GM08714 (cell line): ENCODE results near the gene KIAA1217.
"Not testable (repeated sequence)": the region's sequence is repeated elsewhere in the genome, so short reads cannot be mapped to it uniquely, and the experiment has no call there.

ENCODE experiments used
- H3K4me3 ChIP-seq: fragments of 200-500 bp; sonication (Bioruptor generic); 2 replicates; pipeline ENCODE4 v1.5.1; 2014; ENCODE audit warnings: mild to moderate bottlenecking, low read length, inconsistent platforms
- ZNF274 ChIP-seq: IDR thresholded peaks from 2 replicates; pipeline ENCODE4 v1.6.1; 2012; ENCODE audit warnings: mild to moderate bottlenecking, low read depth, low read length

KIAA1217 gene

DNA sequence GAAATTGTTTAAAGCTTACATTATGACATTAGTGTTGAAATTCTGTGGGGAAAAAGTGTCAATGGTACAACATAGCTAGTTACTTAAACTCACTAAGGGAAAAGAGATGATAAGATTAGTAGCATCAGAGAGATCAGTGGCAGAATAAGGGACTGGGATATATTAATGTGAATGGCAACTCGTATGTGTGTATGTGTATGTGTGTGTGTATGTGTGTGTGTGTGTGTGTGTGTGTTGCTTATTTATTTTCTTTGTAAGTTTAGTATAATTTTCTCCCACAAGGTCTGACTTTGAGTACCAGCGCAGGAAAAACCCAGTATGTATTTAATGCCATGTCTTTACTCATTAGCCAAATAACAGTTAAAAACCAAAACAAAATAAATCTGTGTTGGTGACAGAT, 258.7 kb downstream of the KIAA1217 start:
- no peak for TF ChIP-seq ZNF274
- H3K4me3 ChIP-seq, result no peak overlapping the region

DNA sequence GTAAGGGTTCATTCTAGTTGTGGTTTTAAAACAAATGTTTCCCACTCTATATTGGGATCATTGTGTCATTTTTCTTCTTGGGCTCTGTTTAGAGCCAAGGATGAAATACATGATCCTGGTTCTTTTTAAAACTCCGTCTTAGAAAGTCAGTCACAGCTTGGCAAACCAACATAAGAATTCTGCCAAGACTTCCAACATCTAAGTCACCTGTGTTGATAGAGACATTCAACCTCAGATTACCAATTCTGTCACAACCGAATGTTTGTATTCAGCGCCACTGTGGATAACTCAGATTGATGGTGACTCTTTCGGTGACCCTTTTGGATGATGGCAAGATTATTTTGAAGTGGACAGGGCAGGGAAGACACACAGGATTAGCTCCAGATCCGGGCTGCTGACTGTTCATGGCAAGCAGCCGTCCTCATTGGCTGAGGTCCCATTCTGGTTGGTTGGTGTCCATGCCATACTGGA, 259.4 kb downstream of the KIAA1217 start:
- no peak overlapping the region for H3K4me3 ChIP-seq
- no peak for TF ChIP-seq ZNF274

DNA sequence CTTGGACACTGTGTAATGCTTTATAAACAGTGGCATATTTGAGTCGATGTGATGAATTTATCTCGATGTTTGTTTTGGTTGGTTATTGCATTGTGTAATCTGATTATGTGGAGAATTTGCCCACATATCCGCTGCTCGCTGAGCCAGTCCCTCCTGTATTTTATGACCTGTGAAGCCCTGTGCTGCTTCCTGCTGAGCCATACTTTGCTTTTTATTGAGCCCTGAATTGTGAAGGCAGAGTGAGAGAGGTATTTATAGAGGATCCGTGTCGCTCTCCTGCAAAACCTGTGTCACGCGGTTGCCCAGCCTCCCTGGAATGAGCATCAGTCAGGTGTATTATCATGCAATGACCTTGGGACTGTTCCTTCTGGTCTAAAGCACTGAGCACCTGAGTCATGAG, 261.1 kb downstream of the KIAA1217 start:
- no peak for TF ChIP-seq ZNF274
- H3K4me3 ChIP-seq, result no peak overlapping the region

- no peak for TF ChIP-seq ZNF274
- H3K4me3 ChIP-seq, result no peak overlapping the region
Observed at GRCh38 chr10:24475598-24475997, 266.7 kb downstream of the KIAA1217 start.

GRCh38 chr10:24476913-24477701, 268.2 kb downstream of the KIAA1217 start:
- H3K4me3 ChIP-seq, result no peak overlapping the region
- no peak for TF ChIP-seq ZNF274

GRCh38 chr10:24477915-24478314, 269.0 kb downstream of the KIAA1217 start:
- no peak for TF ChIP-seq ZNF274
- H3K4me3 ChIP-seq, result no peak overlapping the region

DNA sequence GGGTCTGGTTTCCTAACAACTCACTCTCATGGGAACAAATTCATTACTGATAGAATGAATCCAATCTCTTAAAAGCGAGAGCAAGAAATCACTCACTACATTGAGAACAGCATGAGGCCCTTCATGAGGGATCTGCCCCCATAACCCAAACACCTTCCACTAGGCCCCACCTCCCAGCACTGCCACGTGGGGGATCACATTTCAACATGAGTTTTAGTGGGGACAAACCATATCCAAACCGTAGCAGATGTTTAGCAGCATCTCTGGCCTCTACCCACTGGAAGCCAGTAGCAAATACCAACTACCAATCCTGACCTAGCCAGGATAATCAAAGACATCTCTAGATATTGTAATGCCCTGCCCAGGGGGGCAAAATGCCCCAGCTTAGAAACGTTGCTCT, 270.9 kb downstream of the KIAA1217 start:
- H3K4me3 ChIP-seq, result no peak overlapping the region
- no peak for TF ChIP-seq ZNF274

DNA sequence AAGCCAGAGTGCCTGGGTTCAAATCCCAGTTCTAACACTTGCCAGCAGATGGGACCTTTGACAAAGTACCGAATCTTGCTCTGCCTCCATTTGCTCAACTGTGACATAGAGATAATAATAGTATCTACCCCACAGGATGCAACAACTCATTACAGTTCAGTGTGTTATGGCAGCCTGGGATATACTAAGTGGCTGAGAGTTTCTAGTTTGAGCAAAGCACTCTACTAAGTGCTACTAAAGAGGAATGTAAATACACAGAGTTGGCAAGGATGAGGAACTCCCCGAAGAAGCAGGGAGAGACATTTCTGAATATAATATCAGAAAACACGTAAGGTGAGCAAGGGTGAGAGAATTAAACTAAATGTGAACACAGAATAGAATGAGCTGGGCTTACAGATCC, 271.5 kb downstream of the KIAA1217 start:
- no peak for TF ChIP-seq ZNF274
- H3K4me3 ChIP-seq, result no peak overlapping the region

DNA sequence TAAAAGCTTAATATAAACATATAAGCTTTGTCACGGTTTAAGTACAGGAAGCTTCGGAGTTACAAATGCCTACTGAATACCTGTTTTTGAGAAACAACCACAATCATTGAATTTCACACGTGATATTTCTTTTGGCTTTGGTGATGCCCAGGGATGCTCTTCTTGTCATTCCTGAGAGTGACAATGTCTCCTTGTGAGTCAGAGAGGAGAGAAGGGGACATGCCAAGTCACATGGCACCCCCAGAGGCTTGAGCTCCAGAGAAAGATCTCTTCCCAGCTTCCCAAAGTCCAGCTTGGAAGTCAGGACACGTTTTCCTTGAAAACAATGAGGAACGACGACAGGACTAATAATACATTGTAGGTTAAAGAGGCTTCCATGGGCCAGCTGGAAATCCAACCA, 272.3 kb downstream of the KIAA1217 start:
- TF ChIP-seq ZNF274, result no peak
- no peak overlapping the region for H3K4me3 ChIP-seq

GRCh38 chr10:24482713-24483112, 273.8 kb downstream of the KIAA1217 start:
- H3K4me3 ChIP-seq, result not testable (repeated sequence)

- TF ChIP-seq ZNF274, result no peak
- H3K4me3 ChIP-seq, result no peak overlapping the region
Observed at GRCh38 chr10:24483701-24484100, 274.8 kb downstream of the KIAA1217 start.

DNA sequence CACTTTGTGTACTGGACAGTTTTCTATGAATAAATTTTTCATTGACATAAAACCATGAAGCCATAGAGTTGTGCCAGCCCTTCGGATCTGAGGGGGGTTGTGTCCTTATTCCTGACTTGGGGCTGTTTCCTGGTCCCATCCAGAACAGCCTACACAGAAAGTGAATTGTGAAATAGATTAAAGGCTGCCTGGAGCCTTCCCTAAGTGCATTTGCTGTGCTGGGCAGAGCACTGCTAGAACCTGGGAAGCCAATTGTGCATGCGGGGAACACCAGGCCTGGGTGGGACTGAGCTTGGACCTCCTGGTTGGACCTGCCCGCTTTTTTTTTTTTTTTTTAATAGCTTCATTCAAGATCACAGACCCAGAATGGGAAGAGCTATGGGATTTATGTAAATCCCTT, 275.8 kb downstream of the KIAA1217 start:
- H3K4me3 ChIP-seq, result no peak overlapping the region
- TF ChIP-seq ZNF274, result no peak

- no peak for TF ChIP-seq ZNF274
- no peak overlapping the region for H3K4me3 ChIP-seq
Observed at GRCh38 chr10:24485304-24485703, 276.4 kb downstream of the KIAA1217 start.

DNA sequence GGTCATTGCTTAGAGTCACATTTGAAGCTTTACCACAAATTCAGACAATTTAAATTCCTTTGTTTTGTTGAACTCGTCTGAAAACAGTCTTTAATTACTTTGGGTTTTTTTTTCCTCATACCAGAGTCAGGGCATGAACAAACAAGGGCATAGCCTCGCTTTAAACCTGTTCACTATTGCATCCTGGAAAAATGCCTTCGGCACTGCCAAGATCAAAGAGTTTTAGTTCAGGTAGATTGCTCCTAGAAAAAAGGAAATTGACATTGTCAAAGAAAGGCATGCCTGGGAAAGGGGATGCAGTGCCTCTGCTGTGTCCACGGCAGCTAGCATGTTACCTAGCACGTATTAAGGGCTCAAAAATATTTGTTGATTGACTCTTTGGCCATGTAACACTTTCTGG, 279.7 kb downstream of the KIAA1217 start:
- no peak for TF ChIP-seq ZNF274
- H3K4me3 ChIP-seq, result no peak overlapping the region

DNA sequence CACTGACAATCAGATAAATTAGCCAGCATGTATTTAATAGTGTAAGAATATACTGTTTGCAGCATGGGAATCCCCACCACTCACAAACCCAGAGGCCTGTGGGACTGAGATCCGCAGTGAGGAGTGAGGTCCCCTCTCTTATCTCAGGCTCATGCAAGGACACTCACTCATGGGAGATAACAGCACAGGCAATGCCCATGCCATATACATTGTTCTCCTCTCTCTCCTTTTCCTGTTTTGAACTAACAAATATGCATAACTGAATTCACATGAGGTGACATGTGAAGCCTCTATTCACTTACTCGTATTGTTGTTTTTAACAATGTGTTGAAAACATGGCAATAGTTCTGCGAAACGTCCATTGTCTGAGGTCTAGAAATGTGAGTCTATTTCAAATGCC, 284.2 kb downstream of the KIAA1217 start:
- no peak overlapping the region for H3K4me3 ChIP-seq
- TF ChIP-seq ZNF274, result no peak

DNA sequence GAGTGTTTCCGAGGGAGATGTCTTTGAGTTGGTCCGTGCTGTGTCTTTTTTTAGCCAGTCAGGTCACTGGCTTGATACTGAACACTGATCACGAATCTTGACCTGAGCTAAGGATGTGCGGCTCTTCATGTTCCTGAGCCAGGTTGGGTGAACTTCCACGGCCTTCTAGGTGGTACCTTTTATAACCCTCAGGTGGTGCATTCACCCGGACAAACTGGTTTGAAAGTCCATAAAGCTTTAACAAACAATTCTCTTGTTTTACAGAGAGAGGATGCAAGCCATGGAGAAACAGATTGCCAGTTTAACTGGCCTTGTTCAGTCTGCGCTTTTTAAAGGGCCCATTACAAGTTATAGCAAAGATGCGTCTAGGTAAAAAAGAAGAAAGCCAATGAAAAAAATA, 285.3 kb downstream of the KIAA1217 start:
- TF ChIP-seq ZNF274, result no peak
- H3K4me3 ChIP-seq, result no peak overlapping the region
